Osteocyte (in vitro differentiated cells): ENCODE measurements around the gene IFIT2. TPM values are rescaled to one million over a fixed set of nuclear protein-coding genes. Genes with fewer than 3 reads are reported as not detected.
"Not testable (repeated sequence)": the region's sequence is repeated elsewhere in the genome, so short reads cannot be mapped to it uniquely, and the experiment has no call there.

Experiments
- DNase-seq: peaks from one replicate; pipeline ENCODE4 v3.0.0; 2021; ENCODE audit warnings: mixed read lengths; ENCODE audit not compliant: unreplicated experiment; ENCODE audit errors: extremely low spot score
- H3K27ac Mint-ChIP-seq: one replicate; pipeline ENCODE4 v1.8.0; 2021; ENCODE audit warnings: mild to moderate bottlenecking, mixed read lengths; ENCODE audit not compliant: unreplicated experiment
- H3K27me3 Mint-ChIP-seq: one replicate; pipeline ENCODE4 v1.8.0; 2021; ENCODE audit warnings: mixed read lengths; ENCODE audit not compliant: unreplicated experiment
- H3K36me3 Mint-ChIP-seq: one replicate; pipeline ENCODE4 v1.8.0; 2021; ENCODE audit warnings: mixed read lengths; ENCODE audit not compliant: unreplicated experiment
- H3K4me1 Mint-ChIP-seq: one replicate; pipeline ENCODE4 v1.8.0; 2021; ENCODE audit warnings: mixed read lengths; ENCODE audit not compliant: unreplicated experiment
- H3K4me3 Mint-ChIP-seq: one replicate; pipeline ENCODE4 v1.8.0; 2021; ENCODE audit warnings: mild to moderate bottlenecking, moderate library complexity, mixed read lengths; ENCODE audit not compliant: unreplicated experiment
- H3K9me3 Mint-ChIP-seq: one replicate; pipeline ENCODE4 v1.8.0; 2021; ENCODE audit warnings: mixed read lengths; ENCODE audit not compliant: unreplicated experiment
- long read RNA-seq: library from polyadenylated mRNA; unstranded; transcript quantifications from one replicate; pipeline ENCODE4 v2.0.0, GENCODE V29; 2021
- total RNA-seq: library from RNA; stranded (reverse); gene quantifications from 2 replicates; pipeline ENCODE4 v1.2.1, GENCODE V29; 2021
- TF ChIP-seq, protein P1 (sequence below): fragments of 200-600 bp; sonication (generic); IDR thresholded peaks from 2 replicates; pipeline ENCODE4 v1.5.0; 2021; ENCODE audit warnings: antibody characterized with exemption, mild to moderate bottlenecking, moderate library complexity

IFIT2 gene
- 8.8 and 11.0 TPM in 2 replicates for total RNA-seq
- long read RNA-seq, transcript IFIT2-201 (2 exons, 3,489 nt): major isoform, 114 of 121 reads
- long read RNA-seq, partial matches to known transcripts: 3 of 121 reads
- long read RNA-seq, other reads (novel, unspliced or antisense): 4 of 121 reads

- Mint-ChIP-seq H3K4me3 (peak within 1 kb of the TSS; percentile 75), H3K36me3 (peaks cover 16% of the 10 kb centered on the region), H3K4me1 (peaks cover 36% of the 10 kb centered on the region), H3K27ac (peak within 1 kb of the TSS; percentile 96), H3K27me3 (no peaks in the 10 kb centered on the region), H3K9me3 (peaks cover 6% of the 10 kb centered on the region)
- no peak for DNase-seq
- TF ChIP-seq, protein P1, sequence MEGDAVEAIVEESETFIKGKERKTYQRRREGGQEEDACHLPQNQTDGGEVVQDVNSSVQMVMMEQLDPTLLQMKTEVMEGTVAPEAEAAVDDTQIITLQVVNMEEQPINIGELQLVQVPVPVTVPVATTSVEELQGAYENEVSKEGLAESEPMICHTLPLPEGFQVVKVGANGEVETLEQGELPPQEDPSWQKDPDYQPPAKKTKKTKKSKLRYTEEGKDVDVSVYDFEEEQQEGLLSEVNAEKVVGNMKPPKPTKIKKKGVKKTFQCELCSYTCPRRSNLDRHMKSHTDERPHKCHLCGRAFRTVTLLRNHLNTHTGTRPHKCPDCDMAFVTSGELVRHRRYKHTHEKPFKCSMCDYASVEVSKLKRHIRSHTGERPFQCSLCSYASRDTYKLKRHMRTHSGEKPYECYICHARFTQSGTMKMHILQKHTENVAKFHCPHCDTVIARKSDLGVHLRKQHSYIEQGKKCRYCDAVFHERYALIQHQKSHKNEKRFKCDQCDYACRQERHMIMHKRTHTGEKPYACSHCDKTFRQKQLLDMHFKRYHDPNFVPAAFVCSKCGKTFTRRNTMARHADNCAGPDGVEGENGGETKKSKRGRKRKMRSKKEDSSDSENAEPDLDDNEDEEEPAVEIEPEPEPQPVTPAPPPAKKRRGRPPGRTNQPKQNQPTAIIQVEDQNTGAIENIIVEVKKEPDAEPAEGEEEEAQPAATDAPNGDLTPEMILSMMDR: no peak
Observed at GRCh38 chr10:89301721-89302445, at the start of gene IFIT2. TSS of gene IFIT2 (plus strand) at chr10:89302046. CDS start at chr10:89302124, 78 bp downstream.

DNA sequence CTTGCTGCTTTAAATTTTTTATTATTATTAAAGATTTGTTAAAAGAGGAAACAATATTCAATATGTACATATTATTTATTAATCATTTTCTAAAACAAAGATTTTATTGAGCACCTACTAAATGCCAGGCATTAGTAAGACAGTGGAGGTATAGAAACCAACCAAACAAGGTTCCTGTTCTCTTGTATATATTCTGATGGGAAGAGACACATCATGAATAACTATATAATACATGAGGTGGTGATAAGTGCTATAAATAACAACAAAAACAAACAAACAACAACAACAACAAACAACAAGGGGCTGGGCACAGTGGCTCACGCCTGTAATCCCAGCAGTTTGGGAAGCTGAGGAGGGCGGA lies 49.6 kb upstream of the IFIT2 start:
- H3K4me3 Mint-ChIP-seq: no peak overlapping the region
- peaks cover 8% of the 10 kb centered on the region for H3K4me1 Mint-ChIP-seq
- DNase-seq: no peak
- no peak overlapping the region for H3K27ac Mint-ChIP-seq
- no peaks in the 10 kb centered on the region for H3K9me3 Mint-ChIP-seq
- peaks cover 12% of the 10 kb centered on the region for H3K27me3 Mint-ChIP-seq
- TF ChIP-seq, protein P1: no peak
- no peaks in the 10 kb centered on the region for H3K36me3 Mint-ChIP-seq

DNA sequence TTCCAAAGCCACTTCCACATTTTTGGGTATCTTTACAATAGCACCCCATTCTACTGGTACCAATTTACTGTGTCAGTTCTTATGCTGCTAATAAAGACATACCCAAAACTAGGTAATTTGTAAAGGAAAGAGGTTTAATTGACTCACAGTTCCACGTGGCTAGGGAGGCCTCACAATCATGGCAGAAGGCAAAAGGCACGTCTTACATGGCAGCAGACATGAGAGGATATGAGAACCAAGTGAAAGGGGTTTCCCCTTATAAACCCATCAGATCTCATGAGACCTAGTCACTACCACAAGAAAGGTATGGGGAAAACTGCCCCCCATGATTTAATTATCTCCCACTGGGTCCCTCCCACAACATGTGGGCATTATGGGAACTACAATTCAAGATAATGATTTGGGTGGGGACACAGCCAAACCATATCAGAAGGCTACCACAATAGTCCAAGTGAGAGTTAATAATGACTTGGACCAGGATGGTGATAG lies 46.7 kb upstream of the IFIT2 start:
- not testable (repeated sequence) for H3K27ac Mint-ChIP-seq, H3K4me1 Mint-ChIP-seq, DNase-seq, H3K36me3 Mint-ChIP-seq, H3K4me3 Mint-ChIP-seq, H3K9me3 Mint-ChIP-seq
- peaks cover 32% of the 10 kb centered on the region for H3K27me3 Mint-ChIP-seq

DNA sequence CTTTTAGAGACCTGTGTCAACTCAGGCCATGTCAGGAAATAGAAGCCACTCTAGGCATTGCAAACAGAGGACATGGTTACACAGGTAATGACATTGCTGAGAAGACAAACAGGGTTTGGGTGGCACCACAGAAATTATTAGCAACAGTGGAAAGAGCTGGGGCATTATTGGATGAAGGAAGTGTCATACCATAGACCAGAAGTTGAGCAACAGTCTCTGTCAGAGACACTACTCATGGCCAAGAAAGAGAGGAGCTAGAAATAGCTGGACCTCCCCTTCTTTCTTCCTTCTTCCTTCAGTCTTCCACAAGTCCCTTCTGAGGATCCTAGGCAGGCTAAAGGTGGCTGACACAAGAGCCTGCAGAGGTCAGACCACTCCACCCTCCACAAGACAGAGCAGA lies 46.1 kb upstream of the IFIT2 start:
- Mint-ChIP-seq H3K9me3 (no peaks in the 10 kb centered on the region), H3K4me1 (peaks cover 10% of the 10 kb centered on the region), H3K4me3 (no peak overlapping the region)

GRCh38 chr10:89256340-89256739 lies 45.5 kb upstream of the IFIT2 start:
- Mint-ChIP-seq H3K27ac (no peak overlapping the region), H3K4me1 (peaks cover 8% of the 10 kb centered on the region), H3K36me3 (no peaks in the 10 kb centered on the region), H3K27me3 (peaks cover 32% of the 10 kb centered on the region), H3K9me3 (no peaks in the 10 kb centered on the region), H3K4me3 (no peak overlapping the region)
- TF ChIP-seq, protein P1: no peak
- DNase-seq: no peak

More for the DNA sequence above, 46.1 kb upstream of the IFIT2 start:
- Mint-ChIP-seq H3K27ac (no peak overlapping the region), H3K36me3 (no peaks in the 10 kb centered on the region), H3K27me3 (peaks cover 32% of the 10 kb centered on the region)
- TF ChIP-seq, protein P1: no peak
- DNase-seq: no peak
